Stimulated activated CD4-positive, alpha-beta T cell treated with anti-CD3 and anti-CD28 coated beads, Interleukin-12 subunit alpha, Interleukin-12 subunit beta, amount 100 ng/mL, for 48 hours (primary cell): Measurements from ENCODE around the gene YPEL4.

Source experiments
- DNase-seq, 3 donors: peaks; one replicate each; pipeline ENCODE4 v3.0.0-alpha.2; 2020; ENCODE audit warnings: low read depth in 2 of 3, low spot score in 1 of 3

Gene YPEL4

DNA sequence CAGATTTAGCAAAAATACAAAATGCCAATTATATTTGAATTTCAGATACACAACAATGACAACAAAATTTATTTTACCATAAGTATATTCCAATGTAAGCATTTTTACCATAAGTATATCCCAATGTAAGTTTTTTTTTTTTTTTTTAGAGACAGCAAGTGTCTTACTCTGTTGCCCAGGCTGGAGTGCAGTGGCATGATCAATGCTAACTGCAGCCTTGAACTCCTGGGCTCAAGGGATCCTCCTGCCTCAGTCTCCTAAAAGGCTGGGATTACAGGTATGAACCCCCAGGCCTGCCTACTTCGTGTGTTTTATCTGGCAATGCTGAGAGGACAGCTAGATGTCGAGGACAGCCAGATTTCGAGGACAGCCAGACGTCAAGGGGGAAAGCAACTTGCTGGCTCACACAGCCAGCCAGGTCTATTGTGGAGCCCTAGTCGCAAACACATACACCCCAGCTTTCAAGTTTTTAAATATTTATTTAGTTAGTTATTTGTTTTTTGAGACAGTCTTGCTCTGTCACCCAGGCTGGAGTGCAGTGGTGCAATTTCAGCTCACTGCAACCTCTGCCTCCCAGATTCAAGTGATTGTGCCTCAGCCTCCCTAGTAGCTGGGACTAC is 53.3 kb downstream of the YPEL4 start:
- no peak for DNase-seq
